ENCODE measurements around the gene MR1.

The MR1 gene

DNA sequence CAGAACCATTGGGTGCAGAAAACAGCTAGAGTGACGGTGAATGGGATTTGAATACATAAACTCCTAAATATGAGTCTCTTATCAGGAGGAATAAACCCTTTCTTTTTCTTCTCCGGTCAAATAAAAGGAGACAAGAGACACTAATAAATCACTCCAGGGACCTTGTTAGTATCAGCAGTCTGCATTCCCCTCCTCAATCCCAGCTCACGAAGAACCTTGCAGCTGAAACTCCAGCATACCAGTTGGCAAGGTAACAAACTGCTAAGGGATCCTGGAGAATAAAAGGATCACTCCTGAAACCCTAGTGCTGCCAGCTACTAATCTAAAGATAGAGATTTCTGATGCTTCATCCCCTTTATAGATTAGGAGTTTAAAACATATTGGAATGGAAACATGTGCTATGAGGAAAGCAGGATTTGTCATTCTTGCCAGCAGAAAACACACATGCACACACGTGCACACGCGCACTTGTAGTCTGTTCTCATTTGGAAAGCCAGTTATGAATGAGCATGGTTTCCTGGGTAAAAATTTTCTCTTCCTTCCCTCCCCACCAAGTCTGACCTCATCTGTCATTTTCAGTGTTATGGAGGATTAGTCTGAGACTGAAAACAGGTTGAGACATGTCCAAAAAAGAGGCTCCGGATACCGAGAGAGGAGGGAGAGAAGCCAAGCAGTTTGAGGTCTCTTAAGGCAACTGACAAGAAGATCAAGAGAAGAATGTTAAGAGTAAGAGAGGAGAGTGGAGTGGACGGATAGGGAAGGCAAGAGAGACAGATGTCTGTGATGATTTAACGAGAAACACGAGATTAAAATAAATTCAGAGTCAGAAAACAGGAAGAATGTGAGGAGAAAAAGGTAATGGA is 65.6 kb downstream of the MR1 start (continued):
- TF ChIP-seq, protein P1, sequence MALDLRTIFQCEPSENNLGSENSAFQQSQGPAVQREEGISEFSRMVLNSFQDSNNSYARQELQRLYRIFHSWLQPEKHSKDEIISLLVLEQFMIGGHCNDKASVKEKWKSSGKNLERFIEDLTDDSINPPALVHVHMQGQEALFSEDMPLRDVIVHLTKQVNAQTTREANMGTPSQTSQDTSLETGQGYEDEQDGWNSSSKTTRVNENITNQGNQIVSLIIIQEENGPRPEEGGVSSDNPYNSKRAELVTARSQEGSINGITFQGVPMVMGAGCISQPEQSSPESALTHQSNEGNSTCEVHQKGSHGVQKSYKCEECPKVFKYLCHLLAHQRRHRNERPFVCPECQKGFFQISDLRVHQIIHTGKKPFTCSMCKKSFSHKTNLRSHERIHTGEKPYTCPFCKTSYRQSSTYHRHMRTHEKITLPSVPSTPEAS (tag by site-specific recombination; IDR thresholded peaks at IDR 0.05): no peak
- TF ChIP-seq ZNF843 (tag by site-specific recombination; IDR thresholded peaks at IDR 0.05) (peak; percentile 75; the same call in 1 of the 2 replicates), FEZF1 (tag by site-specific recombination; IDR thresholded peaks at IDR 0.05) (peak; percentile 37; the same call in 1 of the 2 replicates), ZNF561 (tag by site-specific recombination; IDR thresholded peaks at IDR 0.05; ENCODE audit: borderline replicate concordance) (no peak; the same call in none of the 2 replicates), ZNF585B (tag by site-specific recombination; IDR thresholded peaks at IDR 0.05) (no peak), GLIS1 (tag by site-specific recombination; IDR thresholded peaks at IDR 0.05) (no peak), TCF7L2 (IDR thresholded peaks at IDR 0.05; ENCODE audit: borderline replicate concordance, low read depth, low read length) (peak; percentile 71), ZNF202 (tag by site-specific recombination; IDR thresholded peaks at IDR 0.05; ENCODE audit: borderline replicate concordance) (no peak), WT1 (tag by site-specific recombination; IDR thresholded peaks at IDR 0.05) (peak; percentile 83), ZBTB17 (tag by site-specific recombination; IDR thresholded peaks at IDR 0.05) (peak; percentile 92), KLF10 (tag by site-specific recombination; IDR thresholded peaks at IDR 0.05) (0 out of 2 replicates have a peak, but pooled peaks have one; percentile 27), SP7 (tag by site-specific recombination; IDR thresholded peaks at IDR 0.05) (peak; percentile 85), ZNF423 (tag by site-specific recombination; IDR thresholded peaks at IDR 0.05) (no peak), GFI1B (tag by site-specific recombination; IDR thresholded peaks at IDR 0.05) (no peak), ZNF600 (tag by site-specific recombination; IDR thresholded peaks at IDR 0.05) (peak; percentile 90), ZNF530 (tag by site-specific recombination; IDR thresholded peaks at IDR 0.05; ENCODE audit: low read depth) (no peak), ZNF341 (tag by site-specific recombination; IDR thresholded peaks at IDR 0.05; ENCODE audit: low read depth) (peak; percentile 27; the same call in 1 of the 2 replicates), ZNF266 (tag by site-specific recombination; IDR thresholded peaks at IDR 0.05; ENCODE audit: low read depth) (no peak), ZNF114 (tag by site-specific recombination; IDR thresholded peaks at IDR 0.05) (no peak), ZNF184 (tag by site-specific recombination; IDR thresholded peaks at IDR 0.05) (0 out of 2 replicates have a peak, but pooled peaks have one; percentile 17), ZNF837 (tag by site-specific recombination; IDR thresholded peaks at IDR 0.05) (no peak), IKZF3 (tag by site-specific recombination; IDR thresholded peaks at IDR 0.05) (peak; percentile 70)
- TF ChIP-seq, protein P2, sequence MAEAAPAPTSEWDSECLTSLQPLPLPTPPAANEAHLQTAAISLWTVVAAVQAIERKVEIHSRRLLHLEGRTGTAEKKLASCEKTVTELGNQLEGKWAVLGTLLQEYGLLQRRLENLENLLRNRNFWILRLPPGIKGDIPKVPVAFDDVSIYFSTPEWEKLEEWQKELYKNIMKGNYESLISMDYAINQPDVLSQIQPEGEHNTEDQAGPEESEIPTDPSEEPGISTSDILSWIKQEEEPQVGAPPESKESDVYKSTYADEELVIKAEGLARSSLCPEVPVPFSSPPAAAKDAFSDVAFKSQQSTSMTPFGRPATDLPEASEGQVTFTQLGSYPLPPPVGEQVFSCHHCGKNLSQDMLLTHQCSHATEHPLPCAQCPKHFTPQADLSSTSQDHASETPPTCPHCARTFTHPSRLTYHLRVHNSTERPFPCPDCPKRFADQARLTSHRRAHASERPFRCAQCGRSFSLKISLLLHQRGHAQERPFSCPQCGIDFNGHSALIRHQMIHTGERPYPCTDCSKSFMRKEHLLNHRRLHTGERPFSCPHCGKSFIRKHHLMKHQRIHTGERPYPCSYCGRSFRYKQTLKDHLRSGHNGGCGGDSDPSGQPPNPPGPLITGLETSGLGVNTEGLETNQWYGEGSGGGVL (tag by site-specific recombination; IDR thresholded peaks at IDR 0.05): peak; percentile 87
- TF ChIP-seq, protein P3, sequence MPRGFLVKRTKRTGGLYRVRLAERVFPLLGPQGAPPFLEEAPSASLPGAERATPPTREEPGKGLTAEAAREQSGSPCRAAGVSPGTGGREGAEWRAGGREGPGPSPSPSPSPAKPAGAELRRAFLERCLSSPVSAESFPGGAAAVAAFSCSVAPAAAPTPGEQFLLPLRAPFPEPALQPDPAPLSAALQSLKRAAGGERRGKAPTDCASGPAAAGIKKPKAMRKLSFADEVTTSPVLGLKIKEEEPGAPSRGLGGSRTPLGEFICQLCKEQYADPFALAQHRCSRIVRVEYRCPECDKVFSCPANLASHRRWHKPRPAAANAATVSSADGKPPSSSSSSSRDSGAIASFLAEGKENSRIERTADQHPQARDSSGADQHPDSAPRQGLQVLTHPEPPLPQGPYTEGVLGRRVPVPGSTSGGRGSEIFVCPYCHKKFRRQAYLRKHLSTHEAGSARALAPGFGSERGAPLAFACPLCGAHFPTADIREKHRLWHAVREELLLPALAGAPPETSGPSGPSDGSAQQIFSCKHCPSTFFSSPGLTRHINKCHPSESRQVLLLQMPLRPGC (tag by site-specific recombination; IDR thresholded peaks at IDR 0.05): peak; percentile 85
- TF ChIP-seq, protein P4, sequence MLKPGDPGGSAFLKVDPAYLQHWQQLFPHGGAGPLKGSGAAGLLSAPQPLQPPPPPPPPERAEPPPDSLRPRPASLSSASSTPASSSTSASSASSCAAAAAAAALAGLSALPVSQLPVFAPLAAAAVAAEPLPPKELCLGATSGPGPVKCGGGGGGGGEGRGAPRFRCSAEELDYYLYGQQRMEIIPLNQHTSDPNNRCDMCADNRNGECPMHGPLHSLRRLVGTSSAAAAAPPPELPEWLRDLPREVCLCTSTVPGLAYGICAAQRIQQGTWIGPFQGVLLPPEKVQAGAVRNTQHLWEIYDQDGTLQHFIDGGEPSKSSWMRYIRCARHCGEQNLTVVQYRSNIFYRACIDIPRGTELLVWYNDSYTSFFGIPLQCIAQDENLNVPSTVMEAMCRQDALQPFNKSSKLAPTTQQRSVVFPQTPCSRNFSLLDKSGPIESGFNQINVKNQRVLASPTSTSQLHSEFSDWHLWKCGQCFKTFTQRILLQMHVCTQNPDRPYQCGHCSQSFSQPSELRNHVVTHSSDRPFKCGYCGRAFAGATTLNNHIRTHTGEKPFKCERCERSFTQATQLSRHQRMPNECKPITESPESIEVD (tag by site-specific recombination; IDR thresholded peaks at IDR 0.05): peak; percentile 71
- TF ChIP-seq, protein P5, sequence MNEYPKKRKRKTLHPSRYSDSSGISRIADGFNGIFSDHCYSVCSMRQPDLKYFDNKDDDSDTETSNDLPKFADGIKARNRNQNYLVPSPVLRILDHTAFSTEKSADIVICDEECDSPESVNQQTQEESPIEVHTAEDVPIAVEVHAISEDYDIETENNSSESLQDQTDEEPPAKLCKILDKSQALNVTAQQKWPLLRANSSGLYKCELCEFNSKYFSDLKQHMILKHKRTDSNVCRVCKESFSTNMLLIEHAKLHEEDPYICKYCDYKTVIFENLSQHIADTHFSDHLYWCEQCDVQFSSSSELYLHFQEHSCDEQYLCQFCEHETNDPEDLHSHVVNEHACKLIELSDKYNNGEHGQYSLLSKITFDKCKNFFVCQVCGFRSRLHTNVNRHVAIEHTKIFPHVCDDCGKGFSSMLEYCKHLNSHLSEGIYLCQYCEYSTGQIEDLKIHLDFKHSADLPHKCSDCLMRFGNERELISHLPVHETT (tag by site-specific recombination; IDR thresholded peaks at IDR 0.05): peak; percentile 85; the same call in 1 of the 2 replicates

Data from HEK293 (cell line).